ENCODE data around the gene AKT3.

DNA sequence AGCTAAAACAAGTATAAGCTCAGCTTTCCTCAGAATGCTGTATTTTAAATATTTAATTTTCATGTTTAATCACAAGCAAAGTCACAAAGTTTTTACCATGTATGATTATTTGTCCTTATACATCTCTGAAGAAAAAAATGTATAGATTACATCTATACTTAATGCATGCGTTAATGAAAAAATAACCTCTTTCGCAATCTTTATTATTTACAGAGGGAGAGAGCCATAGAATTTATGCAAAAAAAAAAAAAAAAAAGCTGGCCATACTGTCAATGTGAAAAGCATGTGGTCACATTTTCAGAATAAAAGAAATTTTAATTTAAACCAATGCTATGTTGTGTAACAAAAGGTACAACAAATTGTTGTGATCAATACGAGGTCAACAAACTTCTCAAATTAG lies 148.2 kb downstream of the AKT3 start:
- TF ChIP-seq CTCF (conservative IDR thresholded peaks at IDR 0.05; ENCODE audit: low read length) (no peak), EZH2phosphoT487 (IDR thresholded peaks at IDR 0.05; ENCODE audit: borderline replicate concordance) (no peak)
